HG02678 (cell line): Measurements from ENCODE around the gene NDUFB5.

ENCODE experiments used
- ATAC-seq: cut with Tn5 transposase; IDR thresholded peaks from one replicate; pipeline ENCODE4 v1.9.1; 2021; ENCODE audit warnings: mild to moderate bottlenecking, moderate library complexity; ENCODE audit not compliant: unreplicated experiment

Gene NDUFB5

GRCh38 chr3:179604321-179605078 lies at the start of gene NDUFB5, which contains the start of gene MRPL47:
NDUFB5 (plus strand) TSS chr3:179604794; CDS start chr3:179604816, 22 bp downstream.
MRPL47 (minus strand) TSS chr3:179604638; CDS start chr3:179604624, 14 bp downstream.
- peak; percentile 97 for ATAC-seq

DNA sequence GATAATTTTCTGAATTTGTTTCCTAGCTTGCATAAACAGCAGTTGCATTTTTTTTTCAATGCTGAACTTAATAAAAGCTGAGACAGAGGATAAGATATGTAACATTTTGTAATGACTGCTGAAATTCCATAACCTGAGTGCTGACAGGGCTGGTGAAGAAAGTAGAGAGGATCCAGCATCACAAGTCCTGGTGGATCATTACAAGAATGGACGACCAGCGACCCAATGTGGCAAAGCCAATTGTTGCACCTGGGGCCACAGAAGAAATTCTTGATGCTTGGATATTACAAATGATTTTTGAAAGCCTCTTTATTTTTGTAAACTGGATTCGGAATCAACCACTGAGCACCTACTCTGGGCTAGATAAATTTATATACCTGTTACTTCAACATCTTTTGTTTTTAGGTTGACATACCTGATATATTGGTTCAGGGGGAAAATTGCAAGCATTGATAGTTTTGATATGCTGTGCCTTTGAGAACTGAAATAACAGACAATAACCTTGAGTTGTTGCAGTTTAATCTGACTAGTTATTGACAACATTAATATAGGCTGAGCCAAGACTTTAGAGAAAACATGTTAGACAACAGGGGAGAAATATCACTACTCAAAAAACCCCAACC lies 45.7 kb upstream of the NDUFB5 start:
- ATAC-seq: no peak

DNA sequence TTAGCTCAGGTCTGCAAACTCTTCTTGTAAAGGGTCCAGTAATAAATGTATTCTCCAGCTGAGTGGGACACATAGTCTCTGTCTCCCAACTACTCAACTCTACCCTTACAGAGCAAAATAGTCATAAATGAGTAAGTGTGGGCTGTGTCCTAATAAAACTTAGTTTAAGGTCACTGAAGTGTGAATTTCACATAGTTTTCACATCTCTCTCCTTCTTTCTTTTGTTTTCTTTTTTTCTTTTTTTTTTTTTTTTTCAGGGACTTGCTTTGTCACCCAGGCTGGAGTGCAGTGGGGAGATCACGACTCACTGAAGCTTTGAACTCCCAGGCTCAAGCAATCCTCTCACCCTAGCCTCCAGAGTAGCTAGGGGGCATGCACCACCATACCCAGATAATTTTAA lies 43.8 kb upstream of the NDUFB5 start:
- ATAC-seq: no peak

GRCh38 chr3:179562591-179563270 lies 41.9 kb upstream of the NDUFB5 start, which contains the start of gene ACTL6A:
ACTL6A (plus strand) TSS chr3:179562926; CDS start chr3:179563093, 167 bp downstream.
- peak; percentile 94 for ATAC-seq

- ATAC-seq: peak; percentile 46
These were observed 41.3 kb upstream of the NDUFB5 start for GRCh38 chr3:179563271-179563783.

DNA sequence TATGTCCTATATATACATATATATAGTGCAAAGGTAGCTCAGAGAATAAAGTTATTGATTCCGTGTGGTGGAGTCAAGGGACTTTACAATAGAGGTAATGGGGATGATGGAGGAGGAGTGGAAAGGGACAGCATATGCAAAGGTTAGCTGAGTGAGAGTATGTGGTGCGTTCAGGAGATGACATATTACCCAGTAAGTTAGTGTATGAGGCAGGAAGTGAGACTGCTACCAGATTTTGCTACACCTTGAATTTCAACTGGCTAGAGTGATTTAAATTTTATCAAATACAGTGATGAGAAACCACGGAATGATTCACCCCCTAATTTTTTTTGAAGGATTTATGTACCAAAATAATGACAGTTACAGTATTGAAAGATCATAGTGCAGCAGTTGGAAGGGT lies 39.1 kb upstream of the NDUFB5 start:
- ATAC-seq: no peak

- no peak for ATAC-seq
These were observed 23.6 kb upstream of the NDUFB5 start for GRCh38 chr3:179580992-179581391.

DNA sequence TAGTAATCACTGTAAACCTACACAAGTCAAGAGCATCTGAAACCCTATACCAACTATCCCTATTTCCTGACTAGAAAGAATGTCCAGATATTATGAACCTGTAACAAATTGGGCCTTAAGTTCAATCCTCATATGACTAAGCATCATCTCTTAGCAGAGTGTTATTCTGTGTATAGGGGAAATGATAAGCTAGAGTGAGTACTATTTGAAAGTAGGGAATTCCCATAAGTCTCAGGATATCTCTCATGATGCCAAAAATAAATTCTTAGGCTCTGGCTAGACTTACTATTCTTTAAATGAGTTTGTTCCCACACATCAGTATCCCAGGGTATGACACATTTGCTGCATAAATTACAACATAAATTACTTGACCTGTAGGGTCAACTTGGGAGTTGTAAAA lies 15.5 kb upstream of the NDUFB5 start:
- peak; percentile 58 for ATAC-seq

DNA sequence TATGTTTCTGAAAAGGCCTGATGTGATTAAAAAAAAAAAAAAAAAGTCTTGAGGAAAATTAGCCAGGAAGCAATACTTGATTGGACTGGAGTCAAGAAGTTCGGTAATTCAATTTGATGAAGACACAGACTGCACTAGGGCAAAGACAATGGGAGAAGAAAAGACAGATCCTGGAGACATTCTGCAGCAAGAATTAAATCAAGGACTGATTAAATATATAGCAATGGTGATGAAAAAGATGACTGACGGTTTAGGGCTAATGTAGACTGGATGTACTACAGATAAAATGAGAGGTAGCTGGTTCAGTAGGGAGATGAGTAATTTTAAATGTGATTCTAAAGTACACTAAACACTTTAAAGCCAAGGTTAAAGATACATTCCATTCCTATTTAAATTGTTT lies 13.9 kb upstream of the NDUFB5 start:
- ATAC-seq: no peak

DNA sequence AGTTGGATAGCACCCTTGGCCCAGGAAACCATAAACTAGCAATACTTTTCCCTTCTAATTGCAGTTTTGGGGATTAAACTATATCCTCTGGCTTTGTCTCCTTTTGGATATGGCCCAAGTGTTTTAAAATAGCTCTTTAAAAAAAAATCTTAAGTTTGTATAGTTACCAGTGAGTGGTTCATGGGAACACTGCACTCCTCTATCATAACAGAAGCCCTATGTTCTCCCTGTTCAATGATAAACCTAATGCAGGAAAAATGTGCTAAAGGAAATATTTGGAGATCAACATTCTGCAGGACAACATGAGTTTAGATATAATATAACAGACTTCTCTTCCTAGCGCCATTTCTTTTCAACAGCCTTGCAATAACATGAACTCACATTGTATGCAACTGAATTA lies 13.3 kb upstream of the NDUFB5 start:
- no peak for ATAC-seq

DNA sequence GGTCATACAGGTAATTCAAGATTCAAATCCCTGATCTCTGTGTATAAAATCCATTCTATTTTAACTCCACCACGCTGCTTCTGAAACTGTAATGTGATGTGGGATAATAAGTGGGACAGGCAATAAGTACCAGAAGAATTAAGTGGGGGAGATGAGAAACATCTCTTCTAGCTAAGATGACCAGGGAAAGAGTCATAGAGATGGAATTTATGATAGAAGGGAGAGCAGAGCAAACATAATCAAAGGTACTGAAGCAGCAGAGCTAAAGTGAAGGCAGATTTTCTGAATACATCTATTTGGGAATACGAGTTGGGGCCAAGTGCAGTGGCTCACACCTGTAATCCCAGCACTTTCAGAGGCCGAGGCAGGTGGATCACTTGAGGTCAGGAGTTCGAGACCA lies 5.1 kb upstream of the NDUFB5 start:
- ATAC-seq: no peak

- ATAC-seq: no peak
These were observed 1.3 kb upstream of the NDUFB5 start for GRCh38 chr3:179603321-179603720.

DNA sequence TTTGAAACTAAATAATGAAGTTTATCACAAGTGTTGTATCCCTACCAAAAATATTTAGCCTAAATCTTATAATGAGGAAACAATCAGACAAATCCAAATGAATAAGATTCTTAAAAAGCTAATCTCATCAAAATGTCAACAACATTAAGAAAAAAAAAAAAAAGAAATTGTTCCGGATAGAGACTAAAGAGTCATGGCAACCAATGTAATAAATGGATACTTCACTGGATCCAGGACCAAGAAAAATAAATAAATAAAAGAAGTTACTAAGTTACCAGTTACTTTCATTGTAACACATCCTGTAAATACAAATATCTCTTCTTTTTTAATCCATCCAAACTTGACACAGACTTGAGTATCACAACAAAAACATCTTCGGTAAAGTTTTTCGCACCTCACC lies 763 bp upstream of the NDUFB5 start:
- no peak for ATAC-seq

DNA sequence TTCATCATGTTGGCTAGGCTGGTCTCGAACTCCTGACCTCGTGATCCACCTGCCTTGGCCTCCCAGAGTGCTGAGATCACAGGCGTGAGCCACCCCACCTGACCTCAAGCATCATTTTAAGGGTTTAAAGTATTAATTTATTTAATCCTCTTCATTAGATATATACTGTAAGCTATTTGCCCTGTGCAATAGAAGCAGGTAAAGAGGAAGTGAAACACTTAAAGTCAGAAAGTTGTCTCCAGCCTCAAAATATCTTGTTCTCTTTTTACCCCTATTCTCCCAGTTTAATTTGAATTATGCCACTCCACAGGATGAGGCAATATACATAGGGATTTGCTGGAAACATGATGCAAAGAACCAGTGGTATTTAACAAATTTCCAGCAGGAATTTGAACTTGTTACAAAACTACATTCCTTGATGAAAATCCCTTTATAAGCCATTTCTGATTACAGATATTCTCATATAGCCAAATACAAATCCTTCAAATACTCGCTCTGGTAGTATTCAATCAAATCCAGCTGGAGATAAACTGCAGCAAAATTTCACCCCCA lies 2.0 kb downstream of the NDUFB5 start:
- no peak for ATAC-seq

- ATAC-seq: peak; percentile 49
These were observed 4.5 kb downstream of the NDUFB5 start for GRCh38 chr3:179608931-179609720.

DNA sequence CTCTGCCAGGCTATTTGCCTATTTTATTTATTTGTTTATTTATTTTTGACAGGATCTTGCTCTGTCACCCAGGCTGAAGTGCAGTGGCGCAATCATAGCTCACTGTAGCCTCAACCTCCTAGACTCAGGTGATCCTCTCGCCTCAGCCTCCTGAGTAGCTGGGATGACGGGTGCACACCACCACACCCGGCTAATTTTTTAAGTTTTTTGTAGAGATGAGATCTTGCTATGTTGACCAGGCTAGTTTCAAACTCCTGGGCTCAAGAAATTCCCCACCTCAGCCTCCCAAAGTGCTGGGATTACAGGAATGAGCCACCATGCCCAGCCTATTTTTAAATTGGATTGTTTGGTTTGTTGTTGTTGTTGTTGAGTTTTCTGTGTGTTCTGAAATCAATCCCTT lies 5.5 kb downstream of the NDUFB5 start:
- ATAC-seq: no peak

DNA sequence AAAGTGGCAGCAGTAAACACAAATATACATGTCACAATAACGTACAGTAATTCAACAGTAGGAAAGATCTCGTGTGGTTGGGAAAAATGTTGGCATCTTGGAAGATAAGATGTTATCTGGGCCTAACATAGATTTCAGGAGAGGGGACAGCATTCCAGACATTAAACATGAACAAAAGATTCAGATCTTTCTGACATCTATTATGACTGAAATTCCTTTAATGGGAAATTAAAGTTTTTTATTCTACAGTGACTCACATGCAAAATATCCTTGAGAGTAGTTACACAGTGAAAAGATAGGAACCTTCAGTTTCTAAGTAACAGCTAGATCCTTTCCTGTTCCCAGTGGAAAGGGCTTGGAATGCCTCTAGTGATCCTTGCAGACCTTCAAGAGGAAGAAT lies 9.2 kb downstream of the NDUFB5 start:
- ATAC-seq: no peak

DNA sequence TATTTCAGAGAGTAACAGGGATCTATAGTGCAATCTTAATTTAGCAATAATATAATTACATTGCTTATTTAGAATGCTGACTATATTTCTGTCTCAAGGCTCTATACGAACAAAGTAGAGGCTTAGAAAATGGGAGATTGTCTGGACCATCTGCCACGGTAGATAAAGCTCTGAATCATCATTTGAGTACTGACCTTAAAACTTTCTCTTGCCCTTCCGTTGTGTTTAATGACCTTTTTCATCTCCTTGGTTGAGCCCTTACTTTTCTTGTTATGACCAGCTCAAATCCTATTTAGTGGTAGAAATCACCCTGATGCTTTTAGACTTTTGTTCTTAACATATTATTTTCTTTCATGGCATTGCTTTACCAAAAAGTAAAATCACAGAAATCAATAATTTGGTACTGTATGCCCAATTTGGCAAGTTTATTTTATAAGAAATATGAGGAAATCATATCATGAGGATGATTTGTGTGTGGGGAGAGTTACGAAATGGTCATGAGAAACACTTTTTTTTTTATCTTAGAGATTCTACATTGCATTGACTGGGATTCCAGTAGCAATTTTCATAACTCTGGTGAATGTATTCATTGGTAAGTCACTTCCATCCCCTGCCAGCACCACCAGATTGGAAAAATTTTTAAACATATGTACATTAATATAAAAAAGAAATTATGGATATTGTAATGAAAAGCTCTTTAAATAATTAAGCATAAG lies 11.0 kb downstream of the NDUFB5 start:
- no peak for ATAC-seq

DNA sequence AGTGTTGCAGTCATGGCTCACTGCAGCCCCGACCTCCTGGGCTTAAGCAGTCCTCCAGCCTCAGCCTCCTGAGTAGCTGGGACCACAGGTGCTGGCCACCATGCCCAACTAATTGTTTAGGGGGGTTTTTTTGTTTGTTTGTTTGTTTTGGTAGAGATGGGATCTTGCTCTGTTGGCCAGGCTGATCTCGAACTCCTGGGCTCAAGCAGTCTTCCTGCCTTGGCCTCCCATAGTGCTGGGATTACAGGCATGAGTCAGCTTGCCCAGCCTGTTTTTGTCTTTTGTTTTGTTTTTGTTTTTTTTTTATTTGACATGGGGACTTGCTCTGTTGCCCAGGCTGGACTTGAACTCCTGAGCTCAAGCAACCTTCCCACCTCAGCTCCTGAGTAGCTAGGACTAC lies 17.4 kb downstream of the NDUFB5 start:
- no peak for ATAC-seq

- ATAC-seq: no peak
These were observed 19.9 kb downstream of the NDUFB5 start for GRCh38 chr3:179624451-179624850.
